WTC11 (cell line): ENCODE data around the gene ZNF354C. TPM values are rescaled to one million over a fixed set of nuclear protein-coding genes. Genes with fewer than 3 reads are reported as not detected.

Experiments used
- ATAC-seq: fragments of 200-7000 bp; cut with Tn5 transposase; 2 replicates; pipeline ENCODE4 v1.10.0; 2021; ENCODE audit warnings: mild to moderate bottlenecking, moderate library complexity
- CTCF ChIA-PET: fragments of 300-600 bp; sonication (Branson Sonifier 250); formaldehyde crosslinking; loops from one replicate; lab custom pipeline; 2021; ENCODE audit warnings: antibody characterized with exemption; lab: Charles Lee
- POLR2A ChIA-PET: fragments of 350-600 bp; sonication (Branson Sonifier 250); formaldehyde crosslinking; loops from one replicate; lab custom pipeline; 2021; ENCODE audit warnings: antibody characterized with exemption; lab: Charles Lee
- DNase-seq: peaks from one replicate; pipeline ENCODE4 v3.0.0; 2021; ENCODE audit warnings: low spot score
- H3K27ac Mint-ChIP-seq: 2 replicates; pipeline ENCODE4 v1.8.0; 2021; ENCODE audit warnings: mixed read lengths
- H3K27me3 Mint-ChIP-seq: 2 replicates; pipeline ENCODE4 v1.8.0; 2021; ENCODE audit warnings: low read depth, mild to moderate bottlenecking, moderate library complexity, mixed read lengths
- H3K36me3 Mint-ChIP-seq: 2 replicates; pipeline ENCODE4 v1.8.0; 2021; ENCODE audit warnings: mixed read lengths
- H3K4me1 Mint-ChIP-seq: 2 replicates; pipeline ENCODE4 v1.8.0; 2022; ENCODE audit warnings: mixed read lengths
- H3K4me3 Mint-ChIP-seq: 2 replicates; pipeline ENCODE4 v1.8.0; 2021; ENCODE audit warnings: mild to moderate bottlenecking, moderate library complexity, mixed read lengths
- H3K9me3 Mint-ChIP-seq: 2 replicates; pipeline ENCODE4 v1.8.0; 2021; ENCODE audit warnings: mixed read lengths
- AFF4 ChIP-seq: sonication (generic); formaldehyde crosslinking; IDR thresholded peaks from 2 replicates; pipeline ENCODE4 v1.8.1; 2023; ENCODE audit warnings: mild to moderate bottlenecking, missing genetic modification reagents, borderline replicate concordance
- ATF1 ChIP-seq: sonication (generic); formaldehyde crosslinking; IDR thresholded peaks from 2 replicates; pipeline ENCODE4 v1.8.1; 2023; ENCODE audit warnings: mild to moderate bottlenecking, moderate library complexity, missing genetic modification reagents
- E2F1 ChIP-seq: sonication (generic); formaldehyde crosslinking; IDR thresholded peaks from 2 replicates; pipeline ENCODE4 v1.8.0; 2022; ENCODE audit warnings: mild to moderate bottlenecking, missing genetic modification reagents
- E2F4 ChIP-seq: sonication (generic); formaldehyde crosslinking; IDR thresholded peaks from 2 replicates; pipeline ENCODE4 v1.8.1; 2022; ENCODE audit warnings: low read depth, mild to moderate bottlenecking, moderate library complexity, missing genetic modification reagents, borderline replicate concordance
- ELF4 ChIP-seq: sonication (generic); formaldehyde crosslinking; IDR thresholded peaks from 2 replicates; pipeline ENCODE4 v1.8.1; 2022; ENCODE audit warnings: low read depth, mild to moderate bottlenecking, moderate library complexity, missing genetic modification reagents
- EMX1 ChIP-seq: fragments of 250-450 bp; sonication (Bioruptor Pico); IDR thresholded peaks from 2 replicates; pipeline ENCODE4 v1.8.0; 2021; ENCODE audit warnings: mild to moderate bottlenecking
- ETV6 ChIP-seq: sonication (generic); formaldehyde crosslinking; IDR thresholded peaks from 2 replicates; pipeline ENCODE4 v1.8.1; 2022; ENCODE audit warnings: mild to moderate bottlenecking, missing genetic modification reagents
- GTF2I ChIP-seq: fragments of 250-450 bp; sonication (Bioruptor Pico); conservative IDR thresholded peaks from 2 replicates; pipeline ENCODE4 v1.4.0; 2021; ENCODE audit warnings: mild to moderate bottlenecking
- IRF2 ChIP-seq: sonication (generic); formaldehyde crosslinking; IDR thresholded peaks from 2 replicates; pipeline ENCODE4 v1.8.0; 2022; ENCODE audit warnings: low read depth, missing genetic modification reagents, borderline replicate concordance
- JUN ChIP-seq: sonication (generic); formaldehyde crosslinking; IDR thresholded peaks from 2 replicates; pipeline ENCODE4 v1.8.0; 2023; ENCODE audit warnings: mild to moderate bottlenecking, missing genetic modification reagents
- RORB ChIP-seq: fragments of 250-450 bp; sonication (Bioruptor Pico); IDR thresholded peaks from 2 replicates; pipeline ENCODE4 v1.9.0; 2021; ENCODE audit warnings: mild to moderate bottlenecking
- SMAD4 ChIP-seq: sonication (generic); formaldehyde crosslinking; IDR thresholded peaks from 2 replicates; pipeline ENCODE4 v1.8.0; 2022; ENCODE audit warnings: mild to moderate bottlenecking, missing genetic modification reagents
- TEAD4 ChIP-seq: sonication (generic); formaldehyde crosslinking; IDR thresholded peaks from 2 replicates; pipeline ENCODE4 v1.8.0; 2022; ENCODE audit warnings: mild to moderate bottlenecking, missing genetic modification reagents
- USF1 ChIP-seq: sonication (generic); formaldehyde crosslinking; IDR thresholded peaks from 2 replicates; pipeline ENCODE4 v1.8.0; 2022; ENCODE audit warnings: mild to moderate bottlenecking, missing genetic modification reagents
- USF2 ChIP-seq: sonication (generic); formaldehyde crosslinking; IDR thresholded peaks from 2 replicates; pipeline ENCODE4 v1.8.1; 2023; ENCODE audit warnings: mild to moderate bottlenecking, missing genetic modification reagents, moderate library complexity
- ZBTB21 ChIP-seq: sonication (generic); formaldehyde crosslinking; IDR thresholded peaks from 2 replicates; pipeline ENCODE4 v1.8.1; 2023; ENCODE audit warnings: mild to moderate bottlenecking, missing genetic modification reagents, borderline replicate concordance
- ZBTB43 ChIP-seq: sonication (generic); formaldehyde crosslinking; IDR thresholded peaks from 2 replicates; pipeline ENCODE4 v1.8.1; 2023; ENCODE audit warnings: mild to moderate bottlenecking, missing genetic modification reagents
- ZNF423 ChIP-seq: fragments of 250-450 bp; sonication (Bioruptor Pico); IDR thresholded peaks from 2 replicates; pipeline ENCODE4 v2.1.2; 2022; ENCODE audit warnings: mild to moderate bottlenecking, moderate library complexity
- ZNF671 ChIP-seq: fragments of 250-450 bp; sonication (Bioruptor Pico); IDR thresholded peaks from 2 replicates; pipeline ENCODE4 v1.8.0; 2021; ENCODE audit warnings: mild to moderate bottlenecking
- total RNA-seq: library from RNA; stranded (reverse); gene quantifications from 3 replicates; pipeline ENCODE4 v1.2.3, GENCODE V29; 2021

The ZNF354C gene
- total RNA-seq, 1 experiment from 2014 or later = 7.9 TPM

GRCh38 chr5:179118756-179119414 lies 58.7 kb downstream of the ZNF354C start:
- no peak overlapping the region for H3K27ac Mint-ChIP-seq
- H3K36me3 Mint-ChIP-seq = peaks cover 8% of the 10 kb centered on the region; the same call in 1 of the 2 replicates
- no peak for ATAC-seq
- CTCF ChIA-PET = no interaction called here
- POLR2A ChIA-PET = no interaction called here
- H3K27me3 Mint-ChIP-seq = peaks cover 6% of the 10 kb centered on the region; the same call in 1 of the 2 replicates
- peaks cover 23% of the 10 kb centered on the region for H3K9me3 Mint-ChIP-seq
- H3K4me1 Mint-ChIP-seq = no peaks in the 10 kb centered on the region
- no peak for DNase-seq
- H3K4me3 Mint-ChIP-seq = no peak overlapping the region
- TF ChIP-seq ATF1 (CRISPR knock-in tag) = no peak
- no peak for TF ChIP-seq E2F1
- TF ChIP-seq SMAD4 (CRISPR knock-in tag) = no peak
- TF ChIP-seq ZBTB21 (CRISPR knock-in tag) = no peak
- no peak for TF ChIP-seq TEAD4 (CRISPR knock-in tag)
- TF ChIP-seq ZNF671 (CRISPR knock-in tag) = no peak
- no peak for TF ChIP-seq EMX1 (CRISPR knock-in tag)

- Mint-ChIP-seq H3K9me3 (peaks cover 16% of the 10 kb centered on the region), H3K27ac (no peak overlapping the region), H3K4me3 (no peak overlapping the region)
Observed at GRCh38 chr5:179119415-179120170, 59.4 kb downstream of the ZNF354C start.

GRCh38 chr5:179120421-179120861 lies 60.3 kb downstream of the ZNF354C start:
- POLR2A ChIA-PET = no interaction called here
- peaks cover 8% of the 10 kb centered on the region for H3K9me3 Mint-ChIP-seq
- TF ChIP-seq USF1 (CRISPR knock-in tag) (no peak), GTF2I (CRISPR knock-in tag) (no peak), E2F4 (CRISPR knock-in tag) (no peak), AFF4 (no peak), USF2 (CRISPR knock-in tag) (no peak), ZNF423 (CRISPR knock-in tag) (no peak), ELF4 (no peak), ZBTB43 (CRISPR knock-in tag) (no peak)
- H3K27me3 Mint-ChIP-seq = no peaks in the 10 kb centered on the region; the same call in 1 of the 2 replicates
- CTCF ChIA-PET = no interaction called here
- no peak overlapping the region for H3K27ac Mint-ChIP-seq
- no peak for DNase-seq
- H3K4me3 Mint-ChIP-seq = no peak overlapping the region
- no peaks in the 10 kb centered on the region for H3K4me1 Mint-ChIP-seq
- H3K36me3 Mint-ChIP-seq = peaks cover 3% of the 10 kb centered on the region; the same call in 1 of the 2 replicates
- ATAC-seq = no peak

More at GRCh38 chr5:179119415-179120170, 59.4 kb downstream of the ZNF354C start:
- POLR2A ChIA-PET = no interaction called here
- Mint-ChIP-seq H3K36me3 (peaks cover 6% of the 10 kb centered on the region; the same call in 1 of the 2 replicates), H3K4me1 (no peaks in the 10 kb centered on the region), H3K27me3 (peaks cover 5% of the 10 kb centered on the region; the same call in 1 of the 2 replicates)
- no peak for DNase-seq
- no peak for ATAC-seq
- TF ChIP-seq SMAD4 (CRISPR knock-in tag) (no peak), IRF2 (no peak), ETV6 (CRISPR knock-in tag) (no peak), RORB (no peak), JUN (CRISPR knock-in tag) (no peak)
- CTCF ChIA-PET = no interaction called here
